ENCODE measurements around the gene LMF2. TPM values are rescaled to one million over a fixed set of nuclear protein-coding genes. Genes with fewer than 3 reads are reported as not detected.

Gene LMF2
- total RNA-seq, 1 donor, result 65.4 TPM

GRCh38 chr22:50483977-50484853, 23.3 kb downstream of the LMF2 start:
- DNase-seq (ENCODE audit: low read depth in 2 of 3, low spot score in 2 of 3), result no peak

- no peak for DNase-seq (ENCODE audit: low read depth in 2 of 3, low spot score in 2 of 3)
Observed at GRCh38 chr22:50483556-50483955, 23.9 kb downstream of the LMF2 start.

DNA sequence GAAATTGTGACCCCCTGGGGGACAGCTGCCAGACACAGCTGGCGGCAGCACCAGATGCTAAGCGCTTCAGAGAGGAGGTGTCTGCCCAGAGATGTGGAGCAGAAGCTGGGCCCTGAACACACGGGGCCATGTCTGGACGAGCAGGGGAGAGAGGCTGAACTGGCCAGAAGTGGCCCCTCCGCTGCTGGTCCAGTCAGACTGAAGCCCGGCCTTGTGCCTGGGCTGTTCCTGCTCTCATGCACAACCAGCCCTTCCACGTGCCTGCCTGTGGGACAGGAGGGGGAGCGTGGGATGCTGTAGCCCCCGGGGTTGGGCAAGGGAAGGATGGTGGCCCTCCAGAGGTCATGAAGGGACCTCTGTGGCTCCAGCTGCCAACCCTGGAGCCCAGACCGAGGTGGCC, 24.4 kb downstream of the LMF2 start:
- DNase-seq (ENCODE audit: low read depth in 2 of 3, low spot score in 2 of 3), result no peak

DNA sequence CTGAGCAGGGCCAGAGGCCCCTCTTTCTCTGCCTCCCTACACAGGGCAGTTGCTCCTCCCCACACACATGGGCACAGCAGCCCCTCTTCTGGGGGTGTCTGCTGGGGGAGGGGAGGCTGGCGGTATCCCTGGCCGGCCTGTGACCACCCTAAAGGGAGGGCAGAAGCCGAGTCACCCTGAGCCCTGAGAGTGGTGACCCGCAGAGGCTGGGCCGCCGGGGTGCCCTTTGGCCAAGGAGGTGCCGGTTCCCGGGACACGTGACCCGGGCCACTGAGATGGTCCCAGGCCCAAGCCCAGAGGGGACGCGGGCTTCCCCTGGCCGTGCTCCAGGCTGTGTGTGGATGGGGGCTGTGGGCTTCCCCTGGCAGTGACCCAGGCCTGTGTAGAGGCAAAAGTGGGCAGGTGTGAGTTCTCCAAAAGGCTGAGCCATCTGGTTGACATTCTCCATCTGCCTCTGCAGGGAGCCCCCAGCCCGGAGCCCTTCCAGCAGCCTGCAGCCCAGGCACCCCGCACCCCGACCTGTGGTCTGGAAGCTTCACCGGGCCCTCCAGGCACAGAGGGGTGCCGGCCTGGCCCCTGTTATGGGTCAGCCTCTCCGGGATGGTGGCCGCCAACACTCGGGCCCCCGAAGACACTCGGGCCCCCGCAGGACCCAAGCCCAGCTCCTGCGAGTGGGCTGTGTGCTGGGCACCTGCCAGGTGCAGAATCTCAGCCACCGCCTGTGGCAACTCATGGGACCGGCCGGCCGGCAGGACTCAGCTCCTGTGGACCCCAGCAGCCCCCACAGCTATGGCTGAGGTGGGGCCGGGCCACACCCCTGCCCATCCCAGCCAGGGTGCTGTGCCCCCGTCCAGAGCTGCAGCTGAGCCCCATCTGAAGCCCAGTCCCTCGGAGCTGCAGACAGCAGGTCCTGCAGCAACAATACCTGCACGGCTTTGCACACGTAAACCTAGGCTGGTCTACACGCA, 25.1 kb downstream of the LMF2 start:
- DNase-seq (ENCODE audit: low read depth in 2 of 3, low spot score in 2 of 3), result peak in 2 of 3 donors; percentile 52 to 54

- peak in 2 of 3 donors; percentile 47 to 56 for DNase-seq (ENCODE audit: low read depth in 2 of 3, low spot score in 2 of 3)
Observed at GRCh38 chr22:50481440-50482106, 25.9 kb downstream of the LMF2 start, which contains the start of gene ADM2. ADM2 (plus strand) TSS chr22:50481543; CDS start chr22:50481848, 305 bp downstream.

GRCh38 chr22:50481045-50481439, 26.5 kb downstream of the LMF2 start:
- no peak for DNase-seq (ENCODE audit: low read depth in 2 of 3, low spot score in 2 of 3)

DNA sequence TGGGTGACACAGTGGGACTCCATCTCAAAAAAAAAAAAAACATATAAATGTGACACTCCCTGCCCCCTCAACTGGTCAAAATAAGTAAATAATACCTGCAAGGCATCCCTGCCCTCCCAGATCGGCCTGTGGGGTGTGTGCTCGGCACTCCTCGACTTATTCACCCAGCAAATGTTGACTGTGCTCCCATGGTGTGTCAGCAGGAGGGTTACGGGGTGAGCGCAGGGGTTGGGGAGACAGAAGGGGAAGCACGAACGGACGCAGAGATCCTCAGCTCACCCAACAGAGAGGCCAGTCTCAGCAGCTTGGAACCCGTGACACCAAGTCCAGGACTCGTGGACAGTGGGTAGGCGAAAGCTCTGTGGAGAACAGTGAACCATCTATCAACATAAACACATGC, 27.8 kb downstream of the LMF2 start:
- no peak for DNase-seq (ENCODE audit: low read depth in 2 of 3, low spot score in 2 of 3)

DNA sequence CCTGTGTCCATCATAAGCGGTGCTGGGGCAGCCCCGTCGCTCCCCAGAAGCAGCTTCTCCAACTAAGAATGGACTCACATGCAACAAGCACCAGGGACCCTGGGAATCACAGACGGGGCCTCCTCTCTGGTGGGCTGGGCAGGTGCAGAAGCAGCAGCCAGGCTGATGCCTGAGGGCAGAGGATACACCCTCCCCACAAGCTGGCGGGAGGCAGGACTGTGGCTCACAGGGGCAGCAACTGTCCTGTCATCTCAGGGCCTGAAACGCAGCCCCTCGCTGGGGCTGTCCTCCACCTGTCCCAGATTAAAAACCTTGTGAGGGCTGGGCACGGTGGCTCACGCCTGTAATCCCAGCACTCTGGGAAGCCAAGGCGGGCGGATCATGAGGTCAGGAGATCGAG, 29.6 kb downstream of the LMF2 start:
- no peak for DNase-seq (ENCODE audit: low read depth in 2 of 3, low spot score in 2 of 3)

DNA sequence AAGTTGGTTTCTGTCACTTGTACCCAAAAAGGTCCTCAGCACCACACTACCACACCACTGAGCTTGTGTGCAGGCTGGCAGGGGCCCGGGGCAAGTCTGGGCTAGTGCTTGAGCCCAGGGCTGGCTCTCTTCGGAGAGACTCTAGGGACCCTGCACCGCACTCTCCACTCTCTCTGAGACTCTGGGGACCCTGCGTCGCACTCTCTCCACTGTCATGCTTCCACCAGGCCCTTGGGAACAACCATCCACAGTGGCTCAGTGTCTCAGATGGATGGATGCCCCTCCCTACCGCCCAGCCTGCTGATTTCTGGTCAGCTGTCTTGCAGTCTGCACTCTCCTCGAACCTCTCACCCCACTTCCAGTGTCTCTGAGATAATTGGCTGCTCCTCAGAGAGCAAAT, 30.6 kb downstream of the LMF2 start:
- DNase-seq (ENCODE audit: low read depth in 2 of 3, low spot score in 2 of 3), result no peak

DNA sequence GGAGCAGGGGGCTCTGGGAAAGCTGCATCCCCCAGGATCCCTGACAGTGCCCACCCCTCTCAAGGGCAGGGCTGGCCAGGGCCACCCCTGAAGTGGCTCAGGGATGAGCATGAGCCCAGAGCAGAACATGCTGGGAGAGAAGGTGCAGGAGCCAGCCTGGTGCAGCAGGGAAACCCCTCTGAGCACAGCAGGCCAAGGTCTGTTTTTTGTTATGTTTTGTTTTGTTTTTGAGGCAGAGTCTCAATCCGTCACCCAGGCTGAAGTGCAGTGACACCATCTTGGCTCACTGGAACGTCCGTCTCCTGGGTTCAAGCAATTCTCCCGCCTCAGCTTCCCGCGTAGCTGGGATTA, 31.9 kb downstream of the LMF2 start:
- no peak for DNase-seq (ENCODE audit: low read depth in 2 of 3, low spot score in 2 of 3)

DNA sequence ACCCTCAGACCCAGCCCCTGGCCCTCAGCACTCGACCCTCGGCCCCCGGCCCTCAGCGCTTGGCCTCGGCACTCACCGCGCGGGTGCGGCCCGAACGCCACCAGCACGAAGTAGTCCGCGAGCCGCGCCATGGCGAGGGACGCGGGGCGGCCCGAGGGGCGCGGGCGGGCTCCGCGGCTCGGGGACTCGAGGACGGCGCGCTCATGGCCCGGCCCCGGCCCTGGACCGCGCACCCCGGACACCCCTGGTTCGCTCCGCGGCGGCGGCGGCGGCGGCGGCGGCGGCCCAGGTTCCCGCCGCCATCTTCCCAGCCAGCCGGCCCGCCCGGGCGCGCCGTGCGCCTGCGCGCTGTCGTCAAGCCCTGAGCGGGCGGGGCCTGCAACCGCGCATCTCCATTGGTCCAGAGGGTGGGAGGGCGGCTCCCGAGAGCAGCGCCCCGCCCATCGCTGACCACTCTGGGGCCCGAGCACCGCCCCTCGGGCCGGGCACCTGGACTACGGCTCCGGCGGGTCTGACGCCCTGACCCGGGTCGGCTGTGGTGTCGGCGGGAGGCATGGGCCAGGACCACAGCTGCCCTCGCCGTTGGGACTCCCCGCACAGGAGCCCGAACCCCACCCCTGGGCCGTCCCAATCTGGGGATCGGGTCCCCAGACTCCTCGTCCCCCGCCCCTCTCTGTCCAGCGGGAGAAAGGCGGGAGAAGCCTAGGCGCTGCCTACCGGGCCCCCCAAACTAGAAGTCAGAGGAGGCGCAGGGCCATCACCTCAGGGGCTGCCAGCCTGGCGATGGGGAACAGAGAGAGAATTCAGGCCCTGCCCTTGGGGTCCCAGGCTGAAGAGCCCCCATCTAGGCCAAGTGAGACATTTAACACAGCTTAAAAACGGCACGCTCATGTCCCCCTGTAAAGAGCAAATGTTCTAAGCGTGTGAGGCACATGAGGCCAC, 32.5 kb downstream of the LMF2 start, which contains the start of gene SBF1:
Gene SBF1, minus strand, starts transcription at position 326 of the 942 bp plus-strand sequence. Its CDS starts 195 bp downstream, at position 131.
- peak; percentile 80 to 88 (median 82) for DNase-seq (ENCODE audit: low read depth in 2 of 3, low spot score in 2 of 3)

GRCh38 chr22:50473855-50474671, 33.4 kb downstream of the LMF2 start:
- DNase-seq (ENCODE audit: low read depth in 2 of 3, low spot score in 2 of 3), result no peak

- peak in 1 of 3 donors; percentile 52 for DNase-seq (ENCODE audit: low read depth in 2 of 3, low spot score in 2 of 3)
Observed at GRCh38 chr22:50473088-50473487, 34.4 kb downstream of the LMF2 start.

- DNase-seq (ENCODE audit: low read depth in 2 of 3, low spot score in 2 of 3), result no peak
Observed at GRCh38 chr22:50471962-50472361, 35.5 kb downstream of the LMF2 start.

GRCh38 chr22:50471197-50471847, 36.2 kb downstream of the LMF2 start:
- no peak for DNase-seq (ENCODE audit: low read depth in 2 of 3, low spot score in 2 of 3)

- no peak for DNase-seq (ENCODE audit: low read depth in 2 of 3, low spot score in 2 of 3)
Observed at GRCh38 chr22:50470491-50470890, 37.0 kb downstream of the LMF2 start.

- DNase-seq (ENCODE audit: low read depth in 2 of 3, low spot score in 2 of 3), result peak; percentile 82 to 97 (median 97)
Observed at GRCh38 chr22:50469377-50470305, 37.9 kb downstream of the LMF2 start.
